ENCODE results near the gene KIAA0232.

- TF ChIP-seq POLR2A (IDR thresholded peaks at IDR 0.05; ENCODE audit: extremely low read depth, insufficient read length), result no peak
- no peak for TF ChIP-seq CTCF (IDR thresholded peaks at IDR 0.05; ENCODE audit: low read depth, low read length)
Observed at GRCh38 chr4:6909970-6910339, 127.4 kb downstream of the KIAA0232 start.

All from NB4 (cell line).